Measurements from ENCODE around the gene CROCC2.
A peak's percentile ranks its signal among the peaks of the same experiment; 100 is the strongest.

The CROCC2 gene

GRCh38 chr2:241015439-241015838 is 109.3 kb downstream of the CROCC2 start:
- DNase-seq (no peak), ATAC-seq (no peak)

GRCh38 chr2:241017228-241017940 is 111.2 kb downstream of the CROCC2 start:
- no peak for DNase-seq
- ATAC-seq: no peak

- no peak for DNase-seq
These were observed 112.1 kb downstream of the CROCC2 start for GRCh38 chr2:241018051-241018891.

GRCh38 chr2:241019441-241020139 is 113.5 kb downstream of the CROCC2 start:
- no peak for DNase-seq
- ATAC-seq: no peak

More at GRCh38 chr2:241018051-241018891, 112.1 kb downstream of the CROCC2 start:
- peak; percentile 61 for ATAC-seq

- DNase-seq (no peak), ATAC-seq (no peak)
These were observed 114.1 kb downstream of the CROCC2 start for GRCh38 chr2:241020201-241020600.

GRCh38 chr2:241020629-241021190 is 114.6 kb downstream of the CROCC2 start:
- DNase-seq: no peak
- ATAC-seq: no peak

- no peak for ATAC-seq
- DNase-seq: no peak
These were observed 119.5 kb downstream of the CROCC2 start for GRCh38 chr2:241025639-241026038.

GRCh38 chr2:241029599-241030332 is 123.6 kb downstream of the CROCC2 start:
- DNase-seq: no peak
- no peak for ATAC-seq

GRCh38 chr2:241030333-241030680 is 124.2 kb downstream of the CROCC2 start:
- DNase-seq (no peak), ATAC-seq (no peak)

GRCh38 chr2:241030883-241031282 is 124.7 kb downstream of the CROCC2 start:
- no peak for ATAC-seq

GRCh38 chr2:241031436-241032165 is 125.5 kb downstream of the CROCC2 start:
- no peak for ATAC-seq
- no peak for DNase-seq

More at GRCh38 chr2:241030883-241031282, 124.7 kb downstream of the CROCC2 start:
- DNase-seq: no peak

- no peak for ATAC-seq
These were observed 127.3 kb downstream of the CROCC2 start for GRCh38 chr2:241033336-241033987.

GRCh38 chr2:241033994-241034393 is 127.9 kb downstream of the CROCC2 start:
- ATAC-seq (no peak), DNase-seq (no peak)

More at GRCh38 chr2:241033336-241033987, 127.3 kb downstream of the CROCC2 start:
- no peak for DNase-seq

GRCh38 chr2:241034490-241035141 is 128.5 kb downstream of the CROCC2 start:
- DNase-seq (no peak), ATAC-seq (no peak)

- no peak for ATAC-seq
- DNase-seq: no peak
These were observed 129.1 kb downstream of the CROCC2 start for GRCh38 chr2:241035142-241035817.

- ATAC-seq: peak; percentile 21
- peak; percentile 39 for DNase-seq
These were observed 129.8 kb downstream of the CROCC2 start for GRCh38 chr2:241035818-241036396.

GRCh38 chr2:241036397-241036963 is 130.3 kb downstream of the CROCC2 start:
- ATAC-seq: peak; percentile 79
- peak; percentile 58 for DNase-seq

- DNase-seq (no peak), ATAC-seq (peak; percentile 7)
These were observed 130.9 kb downstream of the CROCC2 start for GRCh38 chr2:241036964-241037421.
